Smooth muscle cell (in vitro differentiated cells): Measurements from ENCODE around the gene GXYLT2. TPM values are rescaled to one million over a fixed set of nuclear protein-coding genes. Genes with fewer than 3 reads are reported as not detected.

ENCODE experiments used
- DNase-seq: peaks from one replicate; lab custom pipeline; 2025; ENCODE audit not compliant: unreplicated experiment; lab: John Stamatoyannopoulos, UW
- H2AFZ ChIP-seq: fragments of 200-600 bp; sonication (generic); 2 replicates; pipeline ENCODE4 v1.6.0; 2016; ENCODE audit warnings: antibody characterized with exemption, low read depth, mild to moderate bottlenecking
- H3F3A ChIP-seq: fragments of 200-600 bp; sonication (generic); 2 replicates; pipeline ENCODE4 v1.6.0; 2017; ENCODE audit warnings: antibody characterized with exemption, low read depth
- H3K27ac ChIP-seq: fragments of 200-600 bp; sonication (generic); 2 replicates; pipeline ENCODE4 v1.5.1; 2016; ENCODE audit warnings: low read depth, mild to moderate bottlenecking
- H3K27me3 ChIP-seq: fragments of 200-600 bp; sonication (generic); 2 replicates; pipeline ENCODE4 v1.6.1; 2016; ENCODE audit warnings: low read depth, mild to moderate bottlenecking
- H3K36me3 ChIP-seq: fragments of 200-600 bp; sonication (generic); 2 replicates; pipeline ENCODE4 v1.5.1; 2016; ENCODE audit warnings: low read depth
- H3K4me1 ChIP-seq: fragments of 200-600 bp; sonication (generic); 2 replicates; pipeline ENCODE4 v1.5.1; 2016; ENCODE audit warnings: low read depth
- H3K4me2 ChIP-seq: fragments of 200-600 bp; sonication (generic); 2 replicates; pipeline ENCODE4 v1.6.0; 2016; ENCODE audit warnings: mild to moderate bottlenecking
- H3K4me3 ChIP-seq: fragments of 200-600 bp; sonication (generic); 2 replicates; pipeline ENCODE4 v1.5.1; 2016; ENCODE audit warnings: mild to moderate bottlenecking
- H3K79me2 ChIP-seq: fragments of 200-600 bp; sonication (generic); 2 replicates; pipeline ENCODE4 v1.6.0; 2016; ENCODE audit warnings: low read depth, mild to moderate bottlenecking
- H3K9ac ChIP-seq: fragments of 200-600 bp; sonication (generic); 2 replicates; pipeline ENCODE4 v1.6.0; 2016; ENCODE audit warnings: low read depth
- H3K9me3 ChIP-seq: fragments of 200-600 bp; sonication (generic); replicated peaks from 2 replicates; pipeline ENCODE4 v1.5.1; 2016; ENCODE audit warnings: low read depth
- H4K20me1 ChIP-seq: fragments of 200-600 bp; sonication (generic); 2 replicates; pipeline ENCODE4 v1.6.0; 2016; ENCODE audit warnings: low read depth
- CTCF ChIP-seq: fragments of 200-600 bp; sonication (generic); IDR thresholded peaks from 2 replicates; pipeline ENCODE4 v1.5.1; 2017; ENCODE audit warnings: borderline replicate concordance, mild to moderate bottlenecking, antibody characterized with exemption; ENCODE audit not compliant: insufficient read depth, poor library complexity, severe bottlenecking
- WGBS: methylation state at CpG from one replicate; pipeline ENCODE4 v1.1.7; 2016; ENCODE audit warnings: low lambda C conversion rate; 5-methylcytosine and 5-hydroxymethylcytosine counted together
- polyA plus RNA-seq: library from polyadenylated mRNA; unstranded; fragments of >200 nt; fragmentation: Nextera tagmentation; extraction: Ambion mirVana; gene quantifications from 2 replicates; pipeline ENCODE4 v1.2.1, GENCODE V29; 2016
- total RNA-seq: library from RNA; depleted of rRNA; stranded (reverse); fragments of >200 nt; gene quantifications from 2 replicates; pipeline ENCODE4 v1.2.3, GENCODE V29; 2014

GXYLT2 gene
- total and polyA plus RNA-seq, 2 experiments from 2014 or later = 17.0 to 19.0 TPM

GRCh38 chr3:72900048-72900447 is 12.2 kb downstream of the GXYLT2 start:
- TF ChIP-seq CTCF = no peak
- Histone ChIP-seq H3K9me3 (no peaks in the 10 kb centered on the region), H3K79me2 (no peaks in the 10 kb centered on the region), H3K4me3 (no peak overlapping the region), H3K36me3 (no peaks in the 10 kb centered on the region), H3K27ac (no peak overlapping the region), H3K9ac (no peak overlapping the region), H4K20me1 (peaks cover 44% of the 10 kb centered on the region), H3K4me2 (no peak overlapping the region), H3K27me3 (no peaks in the 10 kb centered on the region), H2AFZ (no peak overlapping the region), H3K4me1 (no peaks in the 10 kb centered on the region), H3F3A (no peaks in the 10 kb centered on the region)
- WGBS = 94% methylated on average over 7 of the region's 7 CpGs
- DNase-seq = no peak

GRCh38 chr3:72901840-72902239 is 14.0 kb downstream of the GXYLT2 start:
- 97% methylated on average over 2 of the region's 2 CpGs for WGBS

GRCh38 chr3:72903004-72903403 is 15.2 kb downstream of the GXYLT2 start:
- TF ChIP-seq CTCF = no peak
- no peak overlapping the region for H2AFZ ChIP-seq

More at GRCh38 chr3:72901840-72902239, 14.0 kb downstream of the GXYLT2 start:
- DNase-seq = no peak
- Histone ChIP-seq H3K9ac (no peak overlapping the region), H4K20me1 (peaks cover 35% of the 10 kb centered on the region), H2AFZ (no peak overlapping the region), H3K4me1 (no peaks in the 10 kb centered on the region), H3K79me2 (no peaks in the 10 kb centered on the region), H3K9me3 (no peaks in the 10 kb centered on the region), H3F3A (no peaks in the 10 kb centered on the region), H3K27me3 (no peaks in the 10 kb centered on the region), H3K36me3 (no peaks in the 10 kb centered on the region), H3K4me2 (no peak overlapping the region), H3K27ac (no peak overlapping the region), H3K4me3 (no peak overlapping the region)
- TF ChIP-seq CTCF = no peak

GRCh38 chr3:72904163-72904562 is 16.3 kb downstream of the GXYLT2 start:
- H2AFZ ChIP-seq = no peak overlapping the region
- H3K4me3 ChIP-seq = no peak overlapping the region
- H3K36me3 ChIP-seq = no peaks in the 10 kb centered on the region
- no peaks in the 10 kb centered on the region for H3F3A ChIP-seq
- no peaks in the 10 kb centered on the region for H3K9me3 ChIP-seq
- H3K27ac ChIP-seq = no peak overlapping the region
- no peak overlapping the region for H3K4me2 ChIP-seq
- no peak for TF ChIP-seq CTCF
- no peaks in the 10 kb centered on the region for H3K27me3 ChIP-seq
- H3K4me1 ChIP-seq = no peaks in the 10 kb centered on the region
- DNase-seq = no peak
- H3K9ac ChIP-seq = no peak overlapping the region
- 81% methylated on average over 2 of the region's 2 CpGs for WGBS
- H4K20me1 ChIP-seq = peaks cover 18% of the 10 kb centered on the region
- H3K79me2 ChIP-seq = no peaks in the 10 kb centered on the region

More at GRCh38 chr3:72903004-72903403, 15.2 kb downstream of the GXYLT2 start:
- no peaks in the 10 kb centered on the region for H3F3A ChIP-seq
- no peaks in the 10 kb centered on the region for H3K79me2 ChIP-seq
- peak overlapping the region; percentile 18 for H3K4me2 ChIP-seq
- no peak for DNase-seq
- WGBS = 48% methylated on average over 3 of the region's 3 CpGs
- no peaks in the 10 kb centered on the region for H3K9me3 ChIP-seq
- H3K4me1 ChIP-seq = no peaks in the 10 kb centered on the region
- no peak overlapping the region for H3K4me3 ChIP-seq
- H3K27me3 ChIP-seq = no peaks in the 10 kb centered on the region
- no peak overlapping the region for H3K27ac ChIP-seq
- H4K20me1 ChIP-seq = peaks cover 25% of the 10 kb centered on the region
- H3K9ac ChIP-seq = no peak overlapping the region
- no peaks in the 10 kb centered on the region for H3K36me3 ChIP-seq
